Stimulated activated naive CD8-positive, alpha-beta T cell treated with anti-CD3 and anti-CD28 coated beads, Interleukin-15, Interleukin-2, amounts not matched to agents 100 ng/mL and 50 ng/mL, for 24 hours (primary cell): ENCODE results near the gene CCL19.

Experiments
- H3K27ac Mint-ChIP-seq: one replicate; pipeline ENCODE4 v1.8.0; 2021; ENCODE audit warnings: mild to moderate bottlenecking, mixed read lengths
- H3K27me3 Mint-ChIP-seq: one replicate; pipeline ENCODE4 v1.8.0; 2021; ENCODE audit warnings: mixed read lengths
- H3K36me3 Mint-ChIP-seq: one replicate; pipeline ENCODE4 v1.8.0; 2021; ENCODE audit warnings: low read depth, mixed read lengths
- H3K4me1 Mint-ChIP-seq: one replicate; pipeline ENCODE4 v1.8.0; 2021; ENCODE audit warnings: low read depth, mixed read lengths
- H3K4me3 Mint-ChIP-seq: one replicate; pipeline ENCODE4 v1.8.0; 2021; ENCODE audit warnings: mild to moderate bottlenecking, mixed read lengths
- H3K9me3 Mint-ChIP-seq: one replicate; pipeline ENCODE4 v1.8.0; 2021; ENCODE audit warnings: mixed read lengths

The CCL19 gene

GRCh38 chr9:34710023-34710422 lies 18.9 kb upstream of the CCL19 start, which contains the start of gene CCL21:
Gene CCL21, minus strand, starts transcription at chr9:34710136. Its CDS starts 70 bp downstream, at chr9:34710066.
- H3K27me3 Mint-ChIP-seq, result peaks cover 13% of the 10 kb centered on the region

DNA sequence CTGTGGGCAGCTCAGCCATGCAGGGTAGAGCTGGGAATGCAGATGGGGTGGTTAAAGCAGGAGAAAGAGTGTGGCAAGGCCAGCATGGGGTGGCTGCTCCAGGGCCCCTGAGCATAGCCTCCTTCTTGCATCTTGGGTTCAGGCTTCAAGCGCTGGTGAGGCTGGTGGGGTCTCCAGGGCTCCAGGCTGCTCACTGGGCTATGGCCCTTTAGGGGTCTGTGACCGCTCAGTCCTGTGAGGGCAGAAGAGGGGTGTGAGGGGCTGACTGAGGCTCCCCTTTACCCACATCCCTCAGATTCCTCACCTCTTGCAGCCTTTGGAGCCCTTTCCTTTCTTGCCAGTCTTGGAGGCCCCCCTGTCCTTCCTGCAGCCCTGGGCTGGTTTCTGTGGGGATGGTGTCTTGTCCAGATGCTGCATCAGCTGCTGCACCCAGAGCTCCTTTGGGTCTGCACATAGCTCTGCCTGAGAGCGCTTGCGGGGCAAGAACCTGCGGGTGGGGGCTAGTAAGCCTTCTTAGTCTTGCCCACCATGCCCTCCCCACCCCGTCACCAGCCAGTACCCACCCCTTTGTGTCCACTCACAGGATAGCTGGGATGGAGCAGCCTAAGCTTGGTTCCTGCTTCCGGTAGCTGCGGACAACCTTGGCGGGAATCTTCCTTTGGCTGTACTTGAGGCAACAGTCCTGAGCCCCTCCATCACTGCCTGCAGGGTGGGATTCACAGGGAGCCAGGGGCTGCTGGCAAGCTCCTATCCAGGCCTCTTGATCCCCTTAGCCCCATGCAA lies 18.3 kb upstream of the CCL19 start:
- H3K27ac Mint-ChIP-seq, result no peak overlapping the region
- H3K27me3 Mint-ChIP-seq, result peaks cover 13% of the 10 kb centered on the region
- H3K4me3 Mint-ChIP-seq, result no peak overlapping the region
- H3K4me1 Mint-ChIP-seq, result no peaks in the 10 kb centered on the region
- H3K9me3 Mint-ChIP-seq, result no peaks in the 10 kb centered on the region
- no peaks in the 10 kb centered on the region for H3K36me3 Mint-ChIP-seq

More at GRCh38 chr9:34710023-34710422, 18.9 kb upstream of the CCL19 start, which contains the start of gene CCL21:
- Mint-ChIP-seq H3K36me3 (no peaks in the 10 kb centered on the region), H3K9me3 (no peaks in the 10 kb centered on the region), H3K4me3 (no peak within 1 kb of the TSS), H3K4me1 (no peaks in the 10 kb centered on the region), H3K27ac (no peak within 1 kb of the TSS)

DNA sequence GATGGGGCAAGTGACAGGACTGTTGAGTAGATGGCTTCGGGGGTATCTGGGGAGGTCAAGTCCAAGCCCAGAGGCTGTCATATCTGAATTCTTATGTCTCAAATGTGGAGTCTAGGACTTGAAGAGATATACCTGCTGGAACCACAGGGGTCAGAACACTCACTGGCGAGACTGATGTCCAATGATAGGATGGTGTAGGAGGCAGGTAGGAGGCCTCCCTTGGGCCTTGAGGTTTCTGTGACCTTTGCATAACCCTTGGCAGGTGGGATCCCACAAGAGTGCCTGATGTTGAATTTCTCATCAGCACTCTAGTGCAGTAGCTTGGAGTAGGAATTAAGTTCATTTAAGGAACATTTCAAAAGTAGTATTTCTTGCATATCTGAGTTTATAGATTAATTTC lies 16.1 kb upstream of the CCL19 start:
- H3K9me3 Mint-ChIP-seq, result no peaks in the 10 kb centered on the region
- no peak overlapping the region for H3K4me3 Mint-ChIP-seq
- H3K36me3 Mint-ChIP-seq, result no peaks in the 10 kb centered on the region
- H3K4me1 Mint-ChIP-seq, result peaks cover under 1% of the 10 kb centered on the region
- H3K27ac Mint-ChIP-seq, result no peak overlapping the region
- H3K27me3 Mint-ChIP-seq, result peaks cover 4% of the 10 kb centered on the region

GRCh38 chr9:34701769-34702736 lies 11.0 kb upstream of the CCL19 start:
- peaks cover 8% of the 10 kb centered on the region for H3K4me1 Mint-ChIP-seq
- H3K27me3 Mint-ChIP-seq, result peaks cover 10% of the 10 kb centered on the region
- H3K36me3 Mint-ChIP-seq, result no peaks in the 10 kb centered on the region
- H3K4me3 Mint-ChIP-seq, result peak overlapping the region; percentile 81
- peak overlapping the region; percentile 32 for H3K27ac Mint-ChIP-seq
- no peaks in the 10 kb centered on the region for H3K9me3 Mint-ChIP-seq

GRCh38 chr9:34701023-34701768 lies 10.1 kb upstream of the CCL19 start:
- no peak overlapping the region for H3K27ac Mint-ChIP-seq

GRCh38 chr9:34694811-34695210 lies 3.7 kb upstream of the CCL19 start:
- Mint-ChIP-seq H3K9me3 (no peaks in the 10 kb centered on the region), H3K4me3 (no peak overlapping the region), H3K4me1 (no peaks in the 10 kb centered on the region), H3K27me3 (peaks cover 1% of the 10 kb centered on the region), H3K36me3 (no peaks in the 10 kb centered on the region), H3K27ac (no peak overlapping the region)

More at GRCh38 chr9:34701023-34701768, 10.1 kb upstream of the CCL19 start:
- Mint-ChIP-seq H3K27me3 (peaks cover 10% of the 10 kb centered on the region), H3K36me3 (no peaks in the 10 kb centered on the region), H3K4me1 (peaks cover 8% of the 10 kb centered on the region), H3K9me3 (no peaks in the 10 kb centered on the region), H3K4me3 (peak overlapping the region; percentile 81)

DNA sequence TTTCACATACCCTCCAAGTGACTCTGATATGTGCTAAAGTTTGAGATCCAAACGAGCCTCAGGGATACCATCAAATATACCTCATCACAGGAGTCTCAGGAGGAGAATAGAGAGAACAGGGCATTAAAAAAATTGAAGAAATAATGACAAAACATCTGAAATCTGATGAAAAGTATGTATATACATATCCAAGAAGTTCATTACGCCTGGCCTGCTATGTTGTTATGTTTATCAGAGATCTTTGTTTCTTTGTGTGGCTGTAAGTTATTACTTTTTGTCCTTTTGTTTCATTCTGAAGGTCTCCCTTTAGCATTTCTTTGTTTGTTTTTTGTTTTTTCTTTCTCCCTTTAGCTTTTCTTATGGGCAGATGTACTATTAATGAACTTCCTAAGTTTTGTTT lies 2.5 kb upstream of the CCL19 start:
- Mint-ChIP-seq H3K9me3 (no peaks in the 10 kb centered on the region), H3K36me3 (no peaks in the 10 kb centered on the region), H3K4me1 (no peaks in the 10 kb centered on the region), H3K4me3 (no peak overlapping the region), H3K27me3 (no peaks in the 10 kb centered on the region), H3K27ac (no peak overlapping the region)

GRCh38 chr9:34691936-34692315 lies 850 bp upstream of the CCL19 start:
- Mint-ChIP-seq H3K27ac (no peak overlapping the region), H3K9me3 (no peaks in the 10 kb centered on the region), H3K36me3 (no peaks in the 10 kb centered on the region), H3K27me3 (no peaks in the 10 kb centered on the region), H3K4me1 (no peaks in the 10 kb centered on the region), H3K4me3 (no peak overlapping the region)

GRCh38 chr9:34689512-34689911 lies 1.6 kb downstream of the CCL19 start:
- Mint-ChIP-seq H3K36me3 (no peaks in the 10 kb centered on the region), H3K27ac (no peak overlapping the region), H3K27me3 (no peaks in the 10 kb centered on the region), H3K4me1 (peaks cover under 1% of the 10 kb centered on the region), H3K9me3 (no peaks in the 10 kb centered on the region), H3K4me3 (no peak overlapping the region)

GRCh38 chr9:34689116-34689470 lies 2.0 kb downstream of the CCL19 start:
- Mint-ChIP-seq H3K27ac (no peak overlapping the region), H3K36me3 (no peaks in the 10 kb centered on the region), H3K4me3 (no peak overlapping the region), H3K4me1 (peaks cover 5% of the 10 kb centered on the region), H3K27me3 (no peaks in the 10 kb centered on the region), H3K9me3 (no peaks in the 10 kb centered on the region)

DNA sequence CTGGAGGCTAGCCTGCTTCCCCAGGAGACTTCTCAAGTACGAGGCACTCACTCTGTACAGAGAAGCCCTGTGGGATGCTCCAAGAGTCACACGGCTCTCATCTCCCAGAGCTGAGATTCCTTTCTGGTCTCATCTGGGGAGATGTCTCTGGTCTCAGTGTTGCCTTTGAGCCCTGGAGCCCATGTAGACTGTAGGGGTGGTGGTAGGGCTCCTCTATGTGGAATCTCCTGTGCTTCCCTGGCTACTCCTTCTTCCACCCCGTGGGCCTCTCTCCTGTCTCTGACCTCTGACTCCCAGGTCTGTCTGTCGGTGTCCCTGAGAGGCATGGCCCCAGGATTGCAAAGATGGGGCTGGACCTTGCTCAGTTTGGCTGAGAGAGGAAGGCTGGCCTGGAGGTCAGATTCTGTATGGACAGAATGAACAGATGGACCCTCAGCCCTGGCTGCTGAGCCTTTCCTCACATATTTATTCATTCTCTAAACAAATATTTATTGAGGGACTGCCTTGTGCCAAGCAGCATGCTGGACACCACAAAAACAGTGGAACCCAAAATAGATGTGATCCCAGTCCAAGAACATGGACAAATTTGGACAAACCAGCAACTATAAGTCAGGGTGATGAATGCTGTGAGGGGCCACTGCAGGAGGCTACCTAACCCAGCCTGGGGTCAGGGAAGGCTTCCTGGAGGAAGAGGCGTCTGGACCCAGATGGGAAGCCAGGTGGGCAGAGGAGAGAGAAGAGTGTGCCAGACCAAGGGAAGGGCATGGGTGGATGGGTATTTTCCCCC lies 2.6 kb downstream of the CCL19 start:
- Mint-ChIP-seq H3K4me3 (no peak overlapping the region), H3K9me3 (no peaks in the 10 kb centered on the region), H3K4me1 (peaks cover 8% of the 10 kb centered on the region), H3K27ac (no peak overlapping the region), H3K27me3 (no peaks in the 10 kb centered on the region), H3K36me3 (no peaks in the 10 kb centered on the region)

DNA sequence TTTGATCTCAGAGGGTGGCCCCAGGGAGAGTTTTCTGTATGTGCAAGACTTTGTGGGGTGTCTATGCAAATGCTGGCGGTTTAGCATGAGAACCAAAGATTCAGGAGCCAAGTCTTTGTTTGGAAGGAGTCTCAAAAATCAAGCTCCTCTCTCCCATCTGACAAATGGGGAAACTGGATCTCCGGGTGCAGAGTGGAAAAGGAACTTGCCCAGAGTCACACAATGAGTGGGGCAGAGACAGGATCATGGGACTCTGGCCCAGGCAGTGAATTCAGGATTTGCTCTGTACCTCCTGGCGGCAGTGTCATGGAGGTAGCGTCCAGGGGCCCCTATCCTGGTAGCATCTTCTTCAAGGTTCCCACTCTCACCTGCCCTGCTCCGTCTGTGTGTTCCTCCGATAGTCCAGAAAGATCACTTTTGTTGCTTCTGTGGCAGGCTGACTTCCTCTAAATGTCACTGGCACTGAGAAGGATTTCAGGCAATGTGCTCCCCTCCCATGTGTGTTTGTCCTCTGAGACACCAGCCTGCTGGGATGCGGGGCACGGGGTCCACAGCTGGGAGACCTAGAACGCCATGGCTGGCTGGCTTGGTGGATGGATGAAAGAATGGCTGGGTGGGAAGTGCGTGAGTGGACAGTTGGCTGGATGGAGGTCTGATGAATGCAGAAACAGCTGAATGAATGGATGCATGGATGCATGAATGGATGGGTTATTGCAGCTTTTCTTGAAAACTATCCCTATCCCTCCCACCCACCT lies 3.6 kb downstream of the CCL19 start:
- H3K36me3 Mint-ChIP-seq, result no peaks in the 10 kb centered on the region
- no peaks in the 10 kb centered on the region for H3K9me3 Mint-ChIP-seq
- no peak overlapping the region for H3K4me3 Mint-ChIP-seq
- peaks cover 8% of the 10 kb centered on the region for H3K4me1 Mint-ChIP-seq
- H3K27ac Mint-ChIP-seq, result no peak overlapping the region
- H3K27me3 Mint-ChIP-seq, result no peaks in the 10 kb centered on the region

DNA sequence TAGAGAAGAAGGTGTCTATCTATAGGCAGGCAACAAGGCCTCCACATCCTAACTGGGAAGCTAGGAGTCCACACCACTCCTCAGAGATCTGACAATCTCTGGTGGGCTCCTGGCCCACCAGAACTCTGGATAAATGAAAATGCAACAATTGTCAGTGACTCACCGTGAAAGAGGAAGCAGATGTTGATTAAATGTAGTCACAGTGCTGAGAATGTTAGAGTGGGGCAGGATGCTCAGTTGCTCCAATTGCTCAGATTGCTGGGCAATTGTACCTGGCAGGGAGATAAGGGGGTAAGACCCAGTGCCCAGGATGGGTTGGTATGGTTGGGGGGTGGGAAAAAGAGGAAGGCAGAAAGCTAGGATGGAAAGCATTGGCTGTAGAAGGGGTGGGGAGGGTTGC lies 4.3 kb downstream of the CCL19 start:
- Mint-ChIP-seq H3K27me3 (no peaks in the 10 kb centered on the region), H3K4me3 (no peak overlapping the region), H3K9me3 (no peaks in the 10 kb centered on the region), H3K36me3 (no peaks in the 10 kb centered on the region), H3K27ac (no peak overlapping the region), H3K4me1 (peaks cover 8% of the 10 kb centered on the region)
